GM19328 (cell line): Measurements from ENCODE around the gene GRIN2A.
"Not testable (repeated sequence)": the region's sequence is repeated elsewhere in the genome, so short reads cannot be mapped to it uniquely, and the experiment has no call there.

Experiments
- ATAC-seq: cut with Tn5 transposase; IDR thresholded peaks from one replicate; pipeline ENCODE4 v1.9.1; 2021; ENCODE audit warnings: mild to moderate bottlenecking, moderate library complexity; ENCODE audit not compliant: unreplicated experiment

Gene GRIN2A

DNA sequence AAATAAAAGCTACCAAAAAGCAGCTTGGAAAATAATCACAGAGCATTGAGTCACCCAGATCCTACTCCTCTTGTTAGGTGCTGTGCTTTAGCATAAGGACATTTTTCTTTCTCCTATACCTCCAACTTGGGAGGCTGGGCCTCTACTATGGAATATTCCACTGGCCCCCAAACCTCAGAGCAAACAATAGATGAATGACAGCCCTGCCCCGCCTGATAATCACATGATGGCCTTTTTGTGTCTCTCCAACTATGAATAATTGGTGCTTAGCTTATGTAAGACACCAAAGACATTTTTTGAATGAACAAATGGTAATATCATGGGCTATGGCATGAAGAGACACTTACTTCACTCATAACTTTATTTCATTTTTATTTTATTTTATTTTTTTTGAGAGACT is 250.2 kb downstream of the GRIN2A start:
- no peak for ATAC-seq

GRCh38 chr16:9929836-9930235 is 252.4 kb downstream of the GRIN2A start:
- ATAC-seq = no peak

DNA sequence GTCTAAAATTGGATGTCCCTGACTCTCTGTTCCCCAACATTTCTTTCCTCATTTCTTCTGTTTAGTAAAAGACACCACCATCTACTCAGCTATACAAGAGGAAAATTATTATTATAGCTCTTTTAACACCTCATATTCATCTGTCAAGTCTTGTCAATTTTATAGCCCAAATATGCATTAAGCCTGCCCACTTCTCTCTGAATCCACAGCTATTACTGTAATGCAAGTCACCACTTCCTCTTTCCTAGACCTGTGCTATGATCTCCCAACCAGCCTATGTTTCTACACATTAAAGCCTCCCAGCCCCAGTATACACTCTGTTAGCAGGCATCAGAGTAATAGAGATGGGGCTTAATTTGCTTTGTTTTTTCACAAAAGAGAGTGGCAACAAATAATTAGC is 252.9 kb downstream of the GRIN2A start:
- no peak for ATAC-seq

- ATAC-seq = no peak
These were observed 259.8 kb downstream of the GRIN2A start for GRCh38 chr16:9922441-9922840.

GRCh38 chr16:9921997-9922396 is 260.2 kb downstream of the GRIN2A start:
- no peak for ATAC-seq

- no peak for ATAC-seq
These were observed 262.8 kb downstream of the GRIN2A start for GRCh38 chr16:9919460-9919859.

GRCh38 chr16:9917691-9918090 is 264.5 kb downstream of the GRIN2A start:
- no peak for ATAC-seq

- no peak for ATAC-seq
These were observed 268.5 kb downstream of the GRIN2A start for GRCh38 chr16:9913604-9914326.

DNA sequence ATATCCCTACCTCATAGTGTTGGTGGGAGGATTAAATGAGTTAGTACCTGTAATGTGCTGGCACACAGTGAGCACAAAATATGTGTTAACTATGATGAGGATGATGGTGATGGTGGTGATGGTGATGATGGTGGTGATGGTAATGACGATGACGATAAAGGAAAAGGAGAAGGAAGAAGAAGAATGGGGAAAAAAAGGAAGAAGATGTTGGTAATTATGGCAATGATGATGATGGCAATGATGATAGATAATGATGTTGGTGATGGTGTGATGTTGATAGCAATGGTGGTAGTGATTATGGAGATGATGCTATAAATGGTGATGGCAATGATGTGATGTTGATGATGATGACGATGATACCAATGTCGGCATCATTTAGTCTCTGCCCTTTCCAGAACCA is 270.2 kb downstream of the GRIN2A start:
- no peak for ATAC-seq

GRCh38 chr16:9911231-9911630 is 271.0 kb downstream of the GRIN2A start:
- ATAC-seq = no peak

- ATAC-seq = no peak
These were observed 273.0 kb downstream of the GRIN2A start for GRCh38 chr16:9909072-9909825.

GRCh38 chr16:9908613-9909012 is 273.6 kb downstream of the GRIN2A start:
- no peak for ATAC-seq

- no peak for ATAC-seq
These were observed 274.5 kb downstream of the GRIN2A start for GRCh38 chr16:9907752-9908151.

DNA sequence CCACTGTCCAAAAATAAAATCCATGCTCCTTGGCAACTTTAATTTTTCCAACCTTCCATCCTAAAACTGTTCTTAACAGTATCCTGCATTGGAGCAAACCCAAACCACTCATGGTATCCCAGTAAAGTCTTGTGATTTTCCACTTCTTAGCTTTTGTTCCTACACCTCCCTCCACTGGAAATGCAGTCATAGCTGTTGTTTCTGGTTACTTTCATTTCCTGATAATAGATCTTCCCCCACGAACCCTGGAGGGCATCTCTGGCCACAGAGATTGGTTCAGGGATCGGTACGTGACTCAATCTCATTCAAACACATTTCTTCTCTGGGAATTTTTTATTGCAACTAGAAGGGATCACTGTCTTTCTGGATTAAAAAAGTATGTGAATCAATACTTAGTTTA is 276.0 kb downstream of the GRIN2A start:
- no peak for ATAC-seq

- ATAC-seq = no peak
These were observed 277.7 kb downstream of the GRIN2A start for GRCh38 chr16:9904526-9904925.

- ATAC-seq = no peak
These were observed 281.7 kb downstream of the GRIN2A start for GRCh38 chr16:9900576-9900975.

DNA sequence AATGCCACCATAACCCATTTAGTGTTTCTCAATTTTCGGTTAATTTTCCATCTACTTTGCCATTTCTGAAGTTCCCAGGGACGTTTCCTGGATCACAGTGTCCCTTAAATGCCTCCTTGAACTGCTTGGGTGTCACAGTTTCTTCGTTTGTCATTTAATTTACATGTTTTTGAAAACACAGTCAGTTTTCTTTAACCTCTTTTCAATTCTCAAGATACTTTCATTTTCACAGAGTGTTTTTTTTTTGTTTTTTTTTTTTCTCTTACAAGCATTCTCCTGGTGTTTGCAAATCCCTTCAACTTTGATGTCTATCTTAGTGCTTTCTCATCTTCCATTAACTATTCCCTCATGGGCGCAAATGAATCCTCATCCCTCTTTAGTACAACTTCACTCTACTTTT is 283.7 kb downstream of the GRIN2A start:
- no peak for ATAC-seq

- ATAC-seq = no peak
These were observed 284.1 kb downstream of the GRIN2A start for GRCh38 chr16:9898124-9898523.

DNA sequence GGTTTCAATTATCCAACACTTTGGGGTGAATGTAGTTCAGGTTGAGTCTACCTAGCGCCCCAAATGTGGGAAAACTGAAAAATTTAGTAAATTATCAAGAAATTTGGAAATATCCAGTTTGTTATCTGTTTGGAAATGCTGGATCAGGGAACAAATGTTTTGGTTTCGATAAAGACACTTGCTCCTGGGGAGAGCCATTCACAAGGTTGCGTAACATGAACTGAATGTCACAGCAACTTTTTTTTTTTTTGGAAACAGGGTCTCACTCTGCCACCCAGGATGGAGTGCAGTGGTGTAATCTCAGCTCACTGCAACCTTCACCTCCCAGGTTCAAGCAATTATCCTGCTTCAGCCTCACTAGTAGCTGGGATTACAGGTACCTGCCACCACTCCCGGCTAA is 286.4 kb downstream of the GRIN2A start:
- no peak for ATAC-seq

- no peak for ATAC-seq
These were observed 296.4 kb downstream of the GRIN2A start for GRCh38 chr16:9885876-9886275.

DNA sequence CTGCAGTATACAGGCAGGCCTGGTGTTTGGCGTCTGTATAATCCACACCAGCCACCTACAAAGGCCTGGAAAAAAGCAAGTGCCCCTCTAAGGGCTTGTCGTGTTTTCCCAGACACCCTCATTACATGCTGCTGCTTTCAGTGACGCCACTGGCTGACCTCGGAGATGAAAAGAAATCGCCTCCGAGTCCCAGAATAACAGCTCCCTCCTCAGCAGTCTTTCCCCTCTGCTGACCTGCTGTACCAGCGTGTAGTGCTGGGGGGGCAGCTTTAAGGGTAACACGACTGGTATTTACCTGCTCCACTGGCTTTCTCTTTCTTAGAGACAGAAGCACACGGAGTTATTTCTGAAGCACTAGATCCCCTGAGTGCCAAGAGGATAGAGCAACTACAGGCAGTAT is 296.8 kb downstream of the GRIN2A start:
- ATAC-seq = no peak

- not testable (repeated sequence) for ATAC-seq
These were observed 306.2 kb downstream of the GRIN2A start for GRCh38 chr16:9875981-9876380.
